Right forelimb (tissue), 1 donor: ENCODE measurements around the gene OSMR.

ENCODE experiments used
- DNase-seq: peaks from one replicate; pipeline ENCODE4 v3.0.0-alpha.2; 2018

The OSMR gene

DNA sequence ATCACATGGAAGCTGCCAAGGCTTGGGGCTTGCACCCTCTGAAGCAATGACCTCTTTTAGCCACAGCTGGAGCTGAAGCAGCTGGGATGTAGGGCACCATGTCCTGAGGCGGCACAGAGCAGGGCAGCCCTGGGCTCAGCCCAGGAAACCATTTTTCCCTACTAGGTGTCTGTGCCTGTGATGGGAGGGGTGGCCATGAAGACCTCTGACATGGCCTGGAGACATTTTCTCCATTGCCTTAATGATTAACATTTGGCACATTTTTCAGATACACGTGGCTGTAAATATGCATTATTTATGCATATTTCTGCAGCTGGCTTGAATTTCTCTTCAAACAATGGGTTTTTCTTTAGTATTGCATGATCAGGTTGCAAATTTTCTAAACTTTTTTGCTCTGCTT lies 81.7 kb downstream of the OSMR start:
- no peak for DNase-seq

DNA sequence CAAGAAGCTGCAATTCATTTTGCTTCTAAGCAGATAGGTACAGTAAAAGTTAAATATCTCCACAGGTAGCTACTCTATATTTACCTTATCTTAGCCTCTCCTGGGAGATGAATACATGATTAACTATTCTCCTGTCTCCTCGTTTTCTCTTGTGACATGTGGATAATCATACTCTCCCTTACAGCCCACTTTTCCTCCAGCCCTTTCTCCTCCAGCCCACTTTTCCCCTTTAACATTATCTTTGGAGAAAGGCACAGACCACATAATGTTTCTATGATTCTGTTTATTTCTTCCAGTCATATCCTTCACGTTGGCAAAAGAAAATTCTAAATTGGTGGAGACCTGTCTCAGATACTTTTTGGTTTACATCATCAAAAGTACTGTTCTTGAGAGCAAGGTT lies 84.0 kb downstream of the OSMR start:
- no peak for DNase-seq

DNA sequence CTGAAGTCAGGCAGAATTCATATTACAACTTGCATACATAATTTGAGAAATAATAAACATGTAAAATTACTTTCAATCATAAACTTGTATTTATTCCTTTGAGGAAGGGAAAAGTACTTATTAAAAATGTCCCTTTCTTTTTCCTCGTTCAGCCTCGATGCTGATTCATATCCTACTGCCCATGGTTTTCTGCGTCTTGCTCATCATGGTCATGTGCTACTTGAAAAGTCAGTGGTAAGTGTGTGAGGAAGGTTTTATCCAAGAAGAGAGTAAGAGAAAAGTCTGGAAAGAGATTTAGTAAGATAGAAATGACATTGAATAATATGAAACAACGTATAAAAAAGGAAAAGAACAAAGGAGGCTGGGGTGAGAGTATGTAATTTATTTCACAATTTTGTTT lies 85.9 kb downstream of the OSMR start:
- no peak for DNase-seq

DNA sequence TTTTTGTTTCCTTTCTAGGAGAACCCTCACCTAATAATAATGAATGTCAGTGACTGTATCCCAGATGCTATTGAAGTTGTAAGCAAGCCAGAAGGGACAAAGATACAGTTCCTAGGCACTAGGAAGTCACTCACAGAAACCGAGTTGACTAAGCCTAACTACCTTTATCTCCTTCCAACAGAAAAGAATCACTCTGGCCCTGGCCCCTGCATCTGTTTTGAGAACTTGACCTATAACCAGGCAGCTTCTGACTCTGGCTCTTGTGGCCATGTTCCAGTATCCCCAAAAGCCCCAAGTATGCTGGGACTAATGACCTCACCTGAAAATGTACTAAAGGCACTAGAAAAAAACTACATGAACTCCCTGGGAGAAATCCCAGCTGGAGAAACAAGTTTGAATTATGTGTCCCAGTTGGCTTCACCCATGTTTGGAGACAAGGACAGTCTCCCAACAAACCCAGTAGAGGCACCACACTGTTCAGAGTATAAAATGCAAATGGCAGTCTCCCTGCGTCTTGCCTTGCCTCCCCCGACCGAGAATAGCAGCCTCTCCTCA lies 87.1 kb downstream of the OSMR start:
- no peak for DNase-seq

DNA sequence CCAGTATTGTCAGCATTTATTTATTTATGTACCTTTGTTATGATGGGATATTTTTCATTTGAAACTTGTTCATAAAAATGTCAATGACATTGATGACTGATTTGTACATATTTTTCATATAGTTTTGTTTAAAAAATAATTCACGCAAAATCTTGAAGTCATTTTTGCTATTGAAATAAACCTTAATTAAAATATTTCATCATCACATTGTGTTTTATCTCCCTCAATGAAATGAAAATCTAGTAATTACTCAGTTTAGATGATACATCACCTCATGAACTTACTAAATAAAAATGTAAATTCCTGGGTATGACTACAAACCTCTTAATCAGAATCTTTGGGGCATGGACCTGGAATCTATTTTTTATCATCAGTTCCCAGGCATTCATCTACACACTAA lies 89.6 kb downstream of the OSMR start:
- DNase-seq, result no peak

DNA sequence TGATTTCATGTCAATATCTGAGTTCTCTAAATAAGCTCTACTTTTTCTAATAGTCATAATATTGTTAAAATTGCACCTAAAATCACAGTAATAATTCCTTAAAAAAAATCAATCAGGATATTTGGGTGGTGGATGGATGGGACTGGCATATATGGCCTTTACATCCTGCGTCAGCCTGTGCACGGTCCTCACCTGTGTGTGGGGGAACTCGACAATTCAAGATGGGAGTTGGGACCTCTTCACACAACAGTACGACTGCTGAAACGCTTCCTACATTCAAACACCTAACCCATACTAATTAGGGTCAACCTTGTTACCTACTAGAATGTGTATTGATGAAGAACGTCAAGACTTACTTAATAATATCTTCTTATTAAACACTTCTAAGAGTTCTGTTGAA lies 90.5 kb downstream of the OSMR start:
- DNase-seq, result no peak

DNA sequence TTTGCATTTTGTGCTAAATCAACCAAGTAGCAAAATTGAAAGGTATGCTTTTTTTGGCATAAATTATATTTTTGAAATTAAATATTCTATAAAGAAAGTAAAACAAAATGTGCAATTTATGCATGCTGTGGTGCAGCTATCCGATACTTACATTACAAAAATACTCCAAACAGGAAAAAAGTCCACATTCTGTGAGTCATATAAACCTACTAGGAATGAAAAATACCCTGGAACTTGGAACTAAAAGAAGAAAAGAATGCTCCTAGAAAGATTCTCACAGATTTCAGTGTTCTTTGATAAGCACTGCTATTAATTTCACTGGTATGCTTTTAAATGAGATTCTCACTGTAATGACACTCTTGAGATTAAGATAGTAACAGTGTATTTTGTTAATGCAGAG lies 92.6 kb downstream of the OSMR start:
- DNase-seq, result no peak

DNA sequence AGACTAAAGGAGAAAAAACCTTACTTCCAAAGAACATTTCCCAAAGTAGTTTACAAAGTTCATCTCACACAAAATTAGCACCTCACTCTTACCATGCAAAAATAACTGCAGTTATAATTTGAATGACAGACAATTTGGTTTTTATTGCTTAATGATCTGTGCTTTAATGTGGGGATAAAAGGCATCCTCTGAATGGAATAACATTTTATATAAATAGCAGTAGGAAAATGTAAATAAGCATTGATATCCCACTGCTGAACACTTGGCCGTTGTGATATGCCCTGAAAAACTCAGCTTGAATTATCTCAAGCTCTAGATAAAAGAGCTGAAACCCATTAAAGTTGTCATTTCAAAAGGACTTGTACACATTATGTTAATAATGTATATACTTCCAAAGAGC lies 93.2 kb downstream of the OSMR start:
- no peak for DNase-seq

DNA sequence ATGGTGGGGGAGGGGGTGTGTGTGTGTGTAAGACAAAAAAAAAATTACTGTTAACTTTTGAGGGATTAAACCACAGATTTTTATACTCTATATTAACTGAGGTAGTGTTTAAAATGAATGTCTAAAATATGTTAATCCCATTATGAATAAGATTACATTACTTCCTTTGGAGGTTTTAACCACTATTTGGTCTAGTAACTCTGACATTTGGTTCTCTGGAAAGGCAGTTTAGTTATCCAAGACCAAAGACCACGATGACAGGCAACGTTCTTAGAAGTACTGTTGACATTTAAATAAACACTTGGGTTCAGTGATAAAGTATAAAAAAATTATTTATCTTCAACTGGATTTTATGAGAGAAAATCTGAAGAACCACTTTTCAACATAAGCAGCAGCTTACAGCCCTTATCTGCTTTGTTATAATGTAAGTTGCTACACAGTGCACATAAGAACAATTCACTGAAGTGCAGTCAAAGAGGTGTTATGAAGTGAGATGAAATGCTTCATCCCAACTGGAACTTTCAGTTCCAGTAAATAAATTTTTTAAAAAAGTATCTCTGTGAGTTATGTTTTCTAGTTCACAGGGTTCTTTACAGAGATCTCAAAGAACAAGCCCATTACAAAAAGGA lies 94.5 kb downstream of the OSMR start:
- no peak for DNase-seq

DNA sequence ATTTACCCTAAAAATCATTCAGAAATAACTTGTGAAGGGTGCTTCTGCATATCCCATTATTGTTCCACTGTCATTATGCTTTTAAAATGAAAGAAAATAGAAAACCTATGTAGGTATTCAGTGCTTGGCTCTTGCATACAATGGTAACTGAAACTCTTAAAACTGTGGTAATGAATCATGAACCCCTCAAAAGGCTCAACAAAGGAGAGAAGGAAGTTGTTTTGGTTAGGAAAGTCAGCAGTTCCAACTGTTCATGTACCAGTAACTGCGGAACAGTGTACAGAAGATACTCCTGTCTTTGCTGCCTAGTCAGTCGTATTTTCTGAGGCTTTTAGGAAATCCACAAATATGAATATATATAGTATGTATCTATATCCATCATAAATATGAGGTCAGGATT lies 96.1 kb downstream of the OSMR start:
- DNase-seq, result no peak

DNA sequence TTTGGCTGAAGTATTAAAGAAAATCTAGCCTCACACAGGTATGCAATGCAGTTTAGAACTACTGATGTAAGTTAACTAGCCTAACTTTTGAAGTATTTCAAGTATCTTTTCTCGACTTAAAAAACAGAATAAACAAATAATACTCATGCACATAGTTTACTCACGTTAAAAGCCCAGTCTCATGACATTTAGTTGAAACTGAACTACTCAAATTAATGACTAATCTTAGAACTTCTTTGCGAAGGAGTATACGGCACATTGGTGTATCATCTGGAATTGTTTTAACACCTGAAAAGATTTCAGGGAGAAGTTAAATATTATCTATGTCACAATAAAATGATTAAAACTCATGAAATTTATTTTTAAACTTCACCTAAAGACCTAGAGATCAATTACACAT lies 98.5 kb downstream of the OSMR start:
- DNase-seq, result no peak

DNA sequence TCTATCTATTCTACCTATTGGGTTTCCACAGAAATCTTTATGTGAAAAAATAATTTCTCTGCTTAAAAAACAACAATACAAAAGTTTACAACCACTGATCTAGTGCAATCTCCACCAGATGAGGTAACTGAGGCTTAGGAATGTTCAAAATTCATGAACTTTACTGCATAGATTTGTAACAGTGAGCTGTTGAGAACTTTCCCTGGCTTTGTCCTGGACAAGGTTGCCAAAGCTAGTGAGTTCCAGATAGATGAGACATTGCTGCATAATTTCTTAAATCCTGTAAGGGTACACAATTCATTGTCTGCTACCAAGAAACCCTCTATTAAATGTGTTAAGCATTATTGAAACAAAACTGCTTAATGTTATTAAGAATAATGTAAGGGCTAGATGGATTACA lies 102.7 kb downstream of the OSMR start:
- no peak for DNase-seq

DNA sequence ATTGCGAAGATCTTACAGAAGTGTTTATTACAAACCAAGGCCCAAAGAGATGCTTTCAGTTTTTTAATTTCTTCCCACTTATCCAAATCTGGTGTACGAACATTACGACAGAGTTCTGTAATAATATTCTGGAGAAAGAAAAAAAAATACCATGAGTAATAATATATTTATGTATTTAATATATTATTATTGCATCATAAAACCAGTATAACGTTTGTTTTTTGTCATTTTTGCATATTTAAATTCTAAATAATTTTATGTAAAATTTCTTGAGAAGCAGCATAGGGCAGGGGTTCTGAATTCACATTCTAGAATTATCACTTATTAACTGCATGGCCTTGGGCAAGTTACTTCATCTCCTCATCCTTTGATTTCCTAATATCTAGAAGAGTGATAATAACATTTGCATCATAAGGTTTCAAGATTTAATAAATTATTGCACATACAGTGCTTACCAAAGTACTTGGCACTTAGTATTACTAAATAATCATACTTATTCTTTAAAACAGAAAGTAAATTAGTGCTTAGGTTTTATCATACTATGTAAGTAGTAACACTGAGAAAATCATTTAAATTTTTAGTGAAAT lies 107.7 kb downstream of the OSMR start:
- no peak for DNase-seq

DNA sequence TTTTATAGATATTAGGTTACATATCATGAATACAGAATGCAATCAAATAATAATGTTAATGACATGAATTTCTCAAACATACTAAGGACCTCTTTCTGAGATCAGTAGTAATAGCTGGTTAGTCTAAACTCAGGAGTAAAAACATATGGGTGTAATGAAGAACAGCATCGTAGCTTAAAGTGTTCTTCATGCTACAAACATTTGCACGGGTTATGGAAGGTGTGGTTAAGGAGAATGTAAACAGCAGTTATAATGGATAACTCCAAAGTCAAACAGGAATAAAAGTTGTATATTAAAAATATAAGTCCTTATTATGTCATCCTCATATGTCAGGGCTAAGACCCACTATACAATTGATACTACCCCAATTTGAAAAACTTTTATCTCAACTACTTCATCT lies 115.9 kb downstream of the OSMR start:
- no peak for DNase-seq

DNA sequence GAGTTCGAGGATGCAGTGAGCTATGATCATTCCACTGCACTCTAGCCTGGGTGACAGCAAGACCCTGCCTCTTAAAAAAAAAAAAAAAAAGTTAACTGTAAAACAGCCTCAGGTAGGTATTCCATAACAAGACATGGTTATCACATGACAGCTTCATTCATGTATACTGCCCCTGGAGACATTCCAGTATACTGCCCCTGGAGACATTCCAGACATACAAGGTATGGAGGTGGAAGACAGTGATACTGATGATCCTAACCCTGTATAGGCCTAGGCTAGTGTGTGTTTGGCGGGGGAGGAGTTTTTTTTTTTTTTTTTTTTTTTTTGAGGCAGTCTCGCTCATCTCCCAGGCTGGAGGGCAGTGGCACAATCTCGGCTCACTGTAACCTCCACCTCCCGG lies 122.9 kb downstream of the OSMR start:
- DNase-seq, result no peak

DNA sequence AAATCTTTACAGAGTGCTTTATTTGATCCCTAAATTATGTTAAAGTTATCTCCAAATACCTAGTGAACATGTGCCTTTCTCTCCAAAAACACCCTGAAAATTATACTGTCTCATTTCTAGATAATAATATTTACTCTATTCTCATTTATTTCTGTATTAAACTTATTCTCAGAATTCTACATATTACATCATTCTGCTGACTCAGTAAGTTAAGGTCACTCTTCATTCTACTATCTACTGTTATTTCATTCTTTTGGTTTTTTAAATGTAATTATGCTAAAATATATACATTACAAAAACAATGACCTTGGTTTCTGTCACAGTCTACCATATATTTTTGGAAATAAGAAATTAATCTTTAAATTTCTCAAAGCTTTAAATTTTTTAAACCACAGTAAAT lies 132.2 kb downstream of the OSMR start:
- no peak for DNase-seq

DNA sequence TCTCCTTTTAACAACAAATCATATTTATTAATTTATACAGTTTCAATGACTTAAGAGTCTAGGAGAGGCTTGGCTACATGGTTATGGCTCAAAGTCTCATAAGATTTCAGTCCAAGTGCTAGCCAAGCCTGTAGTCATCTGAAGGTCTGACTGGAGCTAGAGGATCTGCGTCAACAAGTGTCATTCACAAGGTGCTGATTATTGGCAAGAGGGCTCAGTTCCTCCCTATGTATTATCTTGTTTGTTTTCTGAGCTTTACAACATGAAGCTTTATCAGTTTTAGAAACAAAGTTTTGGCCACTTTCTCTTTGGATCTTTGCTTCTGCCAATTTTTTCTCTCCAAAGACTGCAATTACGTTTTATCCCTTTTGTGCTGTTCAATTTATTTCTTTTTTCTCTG lies 133.7 kb downstream of the OSMR start:
- DNase-seq, result no peak
